ENCODE results near the gene CCSER1.
"Not testable (repeated sequence)": the region's sequence is repeated elsewhere in the genome, so short reads cannot be mapped to it uniquely, and the experiment has no call there.

CCSER1 gene

GRCh38 chr4:90456891-90457290 lies 329.7 kb downstream of the CCSER1 start:
- DNase-seq: no peak

- DNase-seq: no peak
Measured at GRCh38 chr4:90457817-90458216, 330.6 kb downstream of the CCSER1 start.

GRCh38 chr4:90458576-90458975 lies 331.4 kb downstream of the CCSER1 start:
- no peak for DNase-seq

- DNase-seq: no peak
Measured at GRCh38 chr4:90474484-90474883, 347.3 kb downstream of the CCSER1 start.

- DNase-seq: no peak
Measured at GRCh38 chr4:90476019-90476418, 348.8 kb downstream of the CCSER1 start.

- DNase-seq: no peak
Measured at GRCh38 chr4:90476586-90476985, 349.4 kb downstream of the CCSER1 start.

- not testable (repeated sequence) for DNase-seq
Measured at GRCh38 chr4:90484894-90485293, 357.7 kb downstream of the CCSER1 start.

- no peak for DNase-seq
Measured at GRCh38 chr4:90486346-90486745, 359.2 kb downstream of the CCSER1 start.

- DNase-seq: no peak
Measured at GRCh38 chr4:90495211-90495610, 368.0 kb downstream of the CCSER1 start.

- DNase-seq: no peak
Measured at GRCh38 chr4:90495936-90496335, 368.7 kb downstream of the CCSER1 start.

GRCh38 chr4:90498175-90498574 lies 371.0 kb downstream of the CCSER1 start:
- DNase-seq: no peak

GRCh38 chr4:90503677-90504076 lies 376.5 kb downstream of the CCSER1 start:
- no peak for DNase-seq

GRCh38 chr4:90515191-90515590 lies 388.0 kb downstream of the CCSER1 start:
- DNase-seq: no peak

- no peak for DNase-seq
Measured at GRCh38 chr4:90528551-90528950, 401.4 kb downstream of the CCSER1 start.

GRCh38 chr4:90536408-90536807 lies 409.2 kb downstream of the CCSER1 start:
- no peak for DNase-seq

- no peak for DNase-seq
Measured at GRCh38 chr4:90537491-90537890, 410.3 kb downstream of the CCSER1 start.

- DNase-seq: no peak
Measured at GRCh38 chr4:90540536-90540935, 413.3 kb downstream of the CCSER1 start.

GRCh38 chr4:90542216-90542615 lies 415.0 kb downstream of the CCSER1 start:
- DNase-seq: peak; percentile 10

- DNase-seq: no peak
Measured at GRCh38 chr4:90543419-90544170, 416.4 kb downstream of the CCSER1 start.

GRCh38 chr4:90544532-90545045 lies 417.4 kb downstream of the CCSER1 start:
- DNase-seq: no peak

- DNase-seq: no peak
Measured at GRCh38 chr4:90545380-90545779, 418.2 kb downstream of the CCSER1 start.

GRCh38 chr4:90546114-90546513 lies 418.9 kb downstream of the CCSER1 start:
- peak; percentile 6 for DNase-seq

- no peak for DNase-seq
Measured at GRCh38 chr4:90570615-90571014, 443.4 kb downstream of the CCSER1 start.

- no peak for DNase-seq
Measured at GRCh38 chr4:90572996-90573395, 445.8 kb downstream of the CCSER1 start.

- DNase-seq: no peak
Measured at GRCh38 chr4:90575371-90575770, 448.2 kb downstream of the CCSER1 start.
